ENCODE measurements around the gene SERPINF2.
"Not testable (repeated sequence)": the region's sequence is repeated elsewhere in the genome, so short reads cannot be mapped to it uniquely, and the experiment has no call there.

Gene SERPINF2

GRCh38 chr17:1764705-1765104 lies 22.0 kb downstream of the SERPINF2 start:
- DNase-seq = not testable (repeated sequence)

- no peak for DNase-seq
Observed at GRCh38 chr17:1765576-1765975, 22.9 kb downstream of the SERPINF2 start.

DNA sequence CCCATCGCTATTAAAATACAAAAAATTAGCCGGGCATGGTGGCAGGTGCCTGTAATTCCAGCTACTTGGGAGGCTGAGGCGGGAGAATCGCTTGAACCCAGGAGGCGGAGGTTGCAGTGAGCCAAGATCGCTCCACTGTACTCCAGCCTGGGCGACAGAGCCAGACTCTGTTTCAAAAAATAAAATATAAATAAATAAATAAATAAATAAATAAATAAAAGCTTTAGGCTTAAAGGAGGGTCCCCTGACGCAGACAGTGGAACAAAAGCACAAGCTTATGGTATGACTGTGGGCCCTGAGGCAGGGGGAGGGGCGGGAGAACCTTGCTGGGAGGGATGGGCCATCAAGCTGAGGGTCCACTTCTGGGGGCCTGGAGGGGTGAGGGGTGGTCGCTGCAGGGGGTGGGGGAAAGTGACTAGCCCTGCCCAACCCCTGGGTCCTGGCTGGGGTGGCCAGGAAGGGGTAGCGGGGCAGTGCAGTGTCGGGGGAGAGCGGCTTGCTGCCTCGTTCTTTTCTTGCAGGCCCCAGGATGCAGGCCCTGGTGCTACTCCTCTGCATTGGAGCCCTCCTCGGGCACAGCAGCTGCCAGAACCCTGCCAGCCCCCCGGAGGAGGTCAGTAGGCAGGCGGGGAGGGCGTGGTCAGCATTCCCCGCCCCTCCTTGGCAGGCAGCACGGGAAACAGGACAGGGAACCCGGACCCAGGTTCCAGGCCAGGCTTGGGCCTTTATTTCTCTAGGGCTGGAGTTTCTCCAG lies 23.9 kb downstream of the SERPINF2 start:
- no peak for DNase-seq

DNA sequence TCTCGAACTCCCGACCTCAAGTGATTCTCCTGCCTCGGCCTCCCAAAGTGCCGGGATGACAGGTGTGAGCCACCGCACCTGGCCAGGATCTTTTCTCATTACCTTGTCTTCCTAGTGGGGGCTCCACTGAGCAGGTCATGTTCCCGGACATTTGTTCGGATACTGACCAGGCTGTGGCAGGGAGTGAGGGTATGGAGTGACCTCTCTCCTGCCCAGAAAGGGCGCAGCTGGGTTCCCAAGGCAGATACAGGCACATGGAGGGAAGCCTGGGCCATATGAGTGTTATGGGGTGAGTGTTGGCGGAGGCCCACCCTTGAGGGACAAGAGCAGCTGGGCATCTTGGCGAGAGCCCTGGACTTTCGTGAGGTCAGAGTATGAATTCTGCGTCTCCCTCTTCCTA lies 24.7 kb downstream of the SERPINF2 start:
- no peak for DNase-seq

DNA sequence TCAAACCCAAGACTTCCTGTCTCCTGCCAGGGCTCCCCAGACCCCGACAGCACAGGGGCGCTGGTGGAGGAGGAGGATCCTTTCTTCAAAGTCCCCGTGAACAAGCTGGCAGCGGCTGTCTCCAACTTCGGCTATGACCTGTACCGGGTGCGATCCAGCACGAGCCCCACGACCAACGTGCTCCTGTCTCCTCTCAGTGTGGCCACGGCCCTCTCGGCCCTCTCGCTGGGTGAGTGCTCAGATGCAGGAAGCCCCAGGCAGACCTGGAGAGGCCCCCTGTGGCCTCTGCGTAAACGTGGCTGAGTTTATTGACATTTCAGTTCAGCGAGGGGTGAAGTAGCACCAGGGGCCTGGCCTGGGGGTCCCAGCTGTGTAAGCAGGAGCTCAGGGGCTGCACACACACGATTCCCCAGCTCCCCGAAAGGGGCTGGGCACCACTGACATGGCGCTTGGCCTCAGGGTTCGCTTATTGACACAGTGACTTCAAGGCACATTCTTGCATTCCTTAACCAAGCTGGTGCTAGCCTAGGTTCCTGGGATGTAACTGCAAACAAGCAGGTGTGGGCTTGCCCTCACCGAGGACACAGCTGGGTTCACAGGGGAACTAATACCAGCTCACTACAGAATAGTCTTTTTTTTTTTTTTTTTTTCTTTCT lies 27.3 kb downstream of the SERPINF2 start:
- peak; percentile 35 for DNase-seq

- not testable (repeated sequence) for DNase-seq
Observed at GRCh38 chr17:1773000-1773695, 30.5 kb downstream of the SERPINF2 start.

DNA sequence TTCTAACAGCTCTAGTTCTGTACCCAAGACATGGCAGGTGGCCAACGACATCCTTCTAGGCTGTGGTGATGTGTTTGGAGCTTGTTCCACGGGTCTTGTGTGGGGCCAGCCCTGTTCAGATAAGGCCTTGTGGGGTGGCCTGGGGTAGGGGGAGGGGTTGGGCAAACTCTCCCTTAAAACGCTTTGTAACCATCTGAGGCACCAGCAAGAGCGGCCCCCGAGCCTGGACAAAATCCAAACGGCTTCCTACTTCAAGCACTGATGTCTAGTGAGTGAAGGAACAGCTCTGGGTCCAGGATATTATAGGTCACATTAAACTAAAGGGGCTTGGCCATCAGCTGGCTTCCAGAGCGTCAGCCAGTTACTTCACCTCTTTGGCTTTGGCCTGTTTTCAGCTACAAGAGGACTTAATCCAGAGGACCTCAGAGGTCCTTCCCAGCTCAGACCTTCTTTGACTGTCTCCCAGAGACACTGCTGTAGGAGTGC lies 31.1 kb downstream of the SERPINF2 start:
- no peak for DNase-seq

DNA sequence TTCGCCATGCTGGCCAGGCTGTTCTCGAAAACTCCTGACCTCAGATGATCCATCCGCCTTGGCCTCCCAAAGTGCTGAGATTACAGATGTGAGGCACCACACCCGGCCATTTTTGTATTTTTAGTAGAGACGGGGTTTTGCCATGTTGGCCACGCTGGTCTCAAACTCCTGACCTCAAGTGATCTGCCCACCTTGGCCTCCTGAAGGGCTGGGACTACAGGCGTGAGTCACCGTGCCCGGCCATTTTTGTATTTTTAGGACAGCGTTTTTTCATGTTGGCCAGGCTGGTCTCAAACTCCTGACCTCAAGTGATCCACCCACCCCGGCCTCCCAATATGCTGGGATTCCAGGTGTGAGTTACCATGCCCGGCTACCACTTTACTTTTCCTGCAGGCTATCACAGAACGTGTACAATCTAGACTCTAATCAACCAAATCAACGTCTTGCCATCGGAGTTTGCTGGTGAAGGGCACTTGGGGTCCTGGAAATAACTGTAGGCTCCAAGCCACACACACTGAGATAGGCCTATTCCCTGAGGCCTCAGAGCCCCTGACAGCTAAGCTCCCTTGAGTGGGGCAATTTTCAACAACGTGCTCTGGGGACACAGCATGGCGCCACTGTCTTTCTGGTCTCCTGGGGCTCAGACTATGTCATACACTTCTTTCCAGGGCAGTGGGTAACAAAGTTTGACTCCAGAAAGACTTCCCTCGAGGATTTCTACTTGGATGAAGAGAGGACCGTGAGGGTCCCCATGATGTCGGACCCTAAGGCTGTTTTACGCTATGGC lies 31.9 kb downstream of the SERPINF2 start:
- DNase-seq = no peak

DNA sequence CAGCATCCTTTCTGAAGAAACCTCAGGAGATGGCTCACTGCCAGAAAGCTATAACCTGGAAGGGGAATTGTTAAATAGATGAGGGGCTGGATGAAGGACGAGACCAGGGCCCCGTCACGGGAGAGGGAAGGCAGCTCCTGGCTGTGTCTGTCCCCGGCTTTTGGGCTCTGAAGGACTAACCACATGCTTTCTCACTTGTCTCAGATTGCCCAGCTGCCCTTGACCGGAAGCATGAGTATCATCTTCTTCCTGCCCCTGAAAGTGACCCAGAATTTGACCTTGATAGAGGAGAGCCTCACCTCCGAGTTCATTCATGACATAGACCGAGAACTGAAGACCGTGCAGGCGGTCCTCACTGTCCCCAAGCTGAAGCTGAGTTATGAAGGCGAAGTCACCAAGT lies 33.7 kb downstream of the SERPINF2 start:
- DNase-seq = no peak

DNA sequence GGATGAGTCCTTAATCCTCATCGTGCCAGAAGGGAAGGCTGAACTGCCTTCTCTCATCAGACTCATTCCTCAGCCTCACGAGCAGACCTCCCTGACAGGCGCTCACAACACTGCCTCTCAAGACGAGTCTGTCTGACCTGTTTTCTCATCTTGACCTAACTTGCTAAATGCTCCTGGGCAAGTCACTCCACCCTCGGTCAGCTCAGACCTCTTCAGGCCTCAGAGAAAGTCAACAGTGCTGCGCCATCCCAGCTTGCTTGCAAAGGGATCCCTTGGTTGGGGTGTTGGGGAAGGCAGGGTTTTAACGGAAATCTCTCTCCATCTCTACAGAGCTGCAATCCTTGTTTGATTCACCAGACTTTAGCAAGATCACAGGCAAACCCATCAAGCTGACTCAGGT lies 34.2 kb downstream of the SERPINF2 start:
- DNase-seq = no peak

DNA sequence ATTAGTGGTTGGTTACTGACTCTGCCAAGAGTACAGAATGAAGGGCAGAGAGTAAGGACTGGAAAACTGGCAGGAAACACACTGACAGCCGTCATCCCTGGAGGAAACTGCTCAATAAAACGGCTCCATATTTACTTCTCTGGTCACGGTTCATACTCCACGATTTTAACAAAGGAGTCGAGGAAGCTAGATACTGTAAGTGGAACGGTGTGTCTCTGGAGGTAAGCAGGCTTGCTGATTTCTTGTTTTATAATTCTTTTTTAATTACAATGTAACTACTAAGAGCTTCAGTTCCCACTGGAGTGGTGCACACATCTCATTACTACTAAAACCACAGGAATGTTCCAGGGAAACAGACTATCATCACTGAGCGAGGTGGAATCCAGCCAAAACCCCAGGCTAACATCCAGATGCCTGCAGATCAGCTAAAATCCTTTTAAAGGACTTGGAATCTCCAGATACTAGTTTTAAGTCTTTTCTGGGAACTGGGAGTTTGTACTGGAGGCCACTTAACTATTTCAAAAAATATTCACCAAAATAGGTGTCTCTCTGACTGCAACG lies 37.0 kb downstream of the SERPINF2 start:
- no peak for DNase-seq

- no peak for DNase-seq
Observed at GRCh38 chr17:1782171-1782567, 39.5 kb downstream of the SERPINF2 start.

DNA sequence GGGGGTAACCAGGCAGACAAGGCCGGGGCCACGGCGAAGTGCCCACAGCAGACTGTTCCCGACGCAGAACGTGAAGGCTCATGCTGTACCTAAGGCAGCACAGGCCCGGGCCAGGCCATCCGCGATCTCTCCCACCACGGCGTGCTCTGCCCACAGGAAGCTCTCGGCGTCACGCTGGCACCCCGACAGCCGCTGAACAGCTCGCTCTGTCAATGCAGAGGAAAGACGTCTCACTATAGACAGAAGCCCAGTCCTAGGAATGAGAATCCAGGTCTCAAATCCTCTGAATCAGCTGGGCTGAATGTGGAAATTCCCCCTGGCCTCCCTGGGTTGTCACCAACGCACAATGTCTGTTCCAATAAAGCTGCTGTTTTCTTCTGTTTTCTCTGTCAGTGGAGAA lies 40.6 kb downstream of the SERPINF2 start:
- no peak for DNase-seq

DNA sequence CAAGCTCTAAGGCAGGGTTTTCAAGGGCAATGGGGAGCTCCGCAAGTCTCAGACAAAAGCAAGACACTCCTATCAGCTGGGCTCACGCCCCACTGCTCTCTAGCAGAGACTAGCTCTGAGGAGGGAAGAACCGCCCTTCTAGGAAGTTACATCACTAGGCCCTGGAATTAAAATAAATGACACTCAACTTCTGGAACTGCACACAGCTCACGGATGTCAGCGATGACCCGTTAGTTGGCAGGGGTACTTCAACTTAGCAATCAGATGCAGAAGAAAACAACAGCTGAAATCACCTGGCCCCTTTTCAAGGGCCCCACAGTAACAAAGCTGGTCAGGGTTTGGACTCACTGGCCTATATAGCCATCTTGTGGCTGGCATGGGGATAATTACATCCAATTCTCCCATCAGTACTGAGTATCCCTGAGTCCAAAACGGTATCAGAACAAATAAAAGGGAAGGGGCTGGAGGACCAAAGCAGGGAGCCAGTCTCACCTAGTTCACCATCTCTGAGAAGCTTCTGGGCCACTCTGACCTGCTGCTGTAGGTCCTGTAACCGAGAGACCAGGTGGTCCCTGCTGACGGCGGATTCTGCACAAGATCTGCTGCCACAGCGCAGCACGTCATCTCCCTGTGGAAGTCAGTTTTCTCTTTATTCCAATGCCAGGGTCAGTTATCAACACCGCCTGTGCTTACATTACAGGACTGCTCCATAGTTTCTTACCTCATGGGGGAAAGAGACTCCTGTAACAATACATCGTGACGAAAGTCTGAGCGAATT lies 41.4 kb downstream of the SERPINF2 start:
- DNase-seq = no peak

DNA sequence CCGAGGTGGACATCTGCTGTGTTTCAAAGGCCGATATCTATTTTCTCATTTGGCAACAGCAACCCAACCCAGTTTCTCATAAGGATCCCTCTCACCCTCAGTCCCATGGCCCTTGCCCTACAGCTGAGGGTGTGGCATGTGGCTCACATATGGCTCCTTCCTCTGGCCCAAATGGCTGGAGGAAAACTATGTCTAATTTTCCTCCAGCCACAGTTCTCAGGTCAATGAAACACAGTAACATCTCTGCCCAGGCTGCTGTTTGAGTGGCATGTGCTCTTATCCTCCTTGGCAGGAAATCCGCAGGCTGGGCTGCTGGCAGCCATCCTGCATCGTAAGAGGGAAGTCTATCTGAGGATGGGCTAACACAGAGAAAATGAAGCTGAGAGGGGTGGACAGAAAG lies 43.3 kb downstream of the SERPINF2 start:
- DNase-seq = no peak

DNA sequence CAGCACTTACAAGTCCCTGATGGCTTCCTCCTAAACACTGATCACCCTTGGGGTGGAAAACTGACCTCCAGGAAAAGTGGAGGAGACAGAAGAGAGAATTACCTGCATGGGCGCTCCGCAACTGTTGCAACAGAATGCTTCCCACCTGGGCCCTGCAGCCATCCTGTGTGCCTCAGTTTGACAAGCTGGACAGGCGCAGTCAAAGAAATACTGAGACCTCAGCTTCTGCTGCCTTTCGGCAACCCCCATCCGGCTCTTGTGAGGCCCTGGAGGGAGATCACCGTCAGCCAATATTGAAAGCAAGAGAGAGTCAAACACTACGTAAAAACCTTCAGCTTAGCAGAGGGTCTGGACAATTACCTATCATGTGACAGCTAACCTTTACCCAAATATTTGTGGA lies 44.0 kb downstream of the SERPINF2 start:
- DNase-seq = no peak

- no peak for DNase-seq
Observed at GRCh38 chr17:1787301-1787902, 44.7 kb downstream of the SERPINF2 start.

- DNase-seq = no peak
Observed at GRCh38 chr17:1789936-1790335, 47.3 kb downstream of the SERPINF2 start.

DNA sequence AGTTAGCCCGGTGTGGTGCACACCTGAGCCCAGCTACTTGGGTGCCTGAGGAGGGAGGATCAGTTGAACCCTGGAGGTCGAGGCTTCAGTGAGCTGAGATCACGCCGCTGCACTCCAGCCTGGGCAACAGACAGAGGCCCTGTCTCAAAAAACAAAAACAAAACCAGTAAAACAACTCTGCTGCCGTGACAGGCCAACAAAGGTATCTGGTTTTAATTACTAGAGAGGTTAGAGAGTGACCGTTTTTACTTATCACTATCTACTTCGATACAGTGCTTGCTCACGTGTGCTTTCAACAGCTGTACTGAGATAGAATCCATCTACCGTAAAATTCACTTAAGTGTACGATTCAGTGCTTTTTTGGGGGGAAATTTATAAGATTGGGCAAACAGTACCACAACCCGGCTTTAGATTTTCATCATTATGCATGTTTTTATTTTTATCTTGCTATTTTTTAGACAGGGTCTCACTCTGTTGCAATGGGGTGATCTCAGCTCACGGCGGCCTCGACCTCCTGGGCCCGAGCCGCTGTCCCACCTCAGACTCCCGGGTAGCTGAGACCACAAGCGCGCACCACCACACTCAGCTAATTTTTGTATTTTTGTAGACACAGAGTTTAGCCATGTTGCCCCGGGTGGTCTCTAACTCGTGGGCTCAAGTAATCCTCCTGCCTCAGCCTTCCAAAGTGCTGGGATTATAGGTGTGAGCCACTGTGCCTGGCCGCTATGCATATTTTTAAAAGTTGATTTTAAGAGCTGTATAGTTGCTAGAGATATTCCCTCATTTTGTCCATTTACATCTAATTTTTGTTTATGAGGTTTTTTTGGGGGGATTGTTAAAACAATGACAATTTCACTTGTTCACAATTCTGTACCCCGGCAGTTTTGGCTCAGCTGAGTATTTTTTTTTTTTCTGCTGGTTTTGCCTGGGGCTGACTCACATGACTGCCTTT lies 50.1 kb downstream of the SERPINF2 start:
- DNase-seq = no peak

DNA sequence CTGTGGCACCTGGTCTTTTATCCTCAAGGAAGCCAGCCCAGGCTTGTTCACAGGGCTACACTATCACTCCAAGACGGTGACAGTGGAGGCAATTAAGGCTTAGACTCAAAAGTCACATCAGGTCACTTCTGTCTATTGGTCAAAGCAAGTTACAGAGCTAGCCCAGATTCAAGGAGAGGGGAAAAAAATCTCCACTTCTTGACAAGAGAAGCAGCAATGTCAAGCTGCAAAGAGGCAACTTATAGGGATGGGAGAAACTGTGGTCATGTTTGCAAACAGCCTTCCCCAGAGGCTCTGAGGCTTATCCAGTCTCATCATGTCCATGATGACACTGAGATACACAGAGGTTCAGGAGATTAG lies 50.8 kb downstream of the SERPINF2 start:
- DNase-seq = no peak

Data from activated T-cell treated with anti-CD3 and anti-CD28 coated beads, Interleukin-2, amount 50 U/mL, for 1 hour (primary cell).